Stomach (tissue), 4 donors: Measurements from ENCODE around the gene SCCPDH.

ENCODE experiments used
- POLR2A ChIP-seq, 4 donors: fragments of 450-650 bp; IDR thresholded peaks; one replicate each; pipeline ENCODE4 v1.6.1; 2016; ENCODE audit warnings: antibody characterized with exemption in 4 of 4, control low read depth in 2 of 4, mild to moderate bottlenecking in 1 of 4, moderate library complexity in 1 of 4
- TF ChIP-seq, protein P1 (sequence below), 7 experiments: fragments of 450-650 bp in 4 of 7; fragments of 200-600 bp in 3 of 7; sonication (generic) in 3 of 7; IDR thresholded peaks; one replicate each; pipeline ENCODE4 v1.5.1; 2016 to 2019; ENCODE audit warnings: antibody characterized with exemption in 7 of 7, control low read depth in 2 of 7, mild to moderate bottlenecking in 1 of 7

DNA sequence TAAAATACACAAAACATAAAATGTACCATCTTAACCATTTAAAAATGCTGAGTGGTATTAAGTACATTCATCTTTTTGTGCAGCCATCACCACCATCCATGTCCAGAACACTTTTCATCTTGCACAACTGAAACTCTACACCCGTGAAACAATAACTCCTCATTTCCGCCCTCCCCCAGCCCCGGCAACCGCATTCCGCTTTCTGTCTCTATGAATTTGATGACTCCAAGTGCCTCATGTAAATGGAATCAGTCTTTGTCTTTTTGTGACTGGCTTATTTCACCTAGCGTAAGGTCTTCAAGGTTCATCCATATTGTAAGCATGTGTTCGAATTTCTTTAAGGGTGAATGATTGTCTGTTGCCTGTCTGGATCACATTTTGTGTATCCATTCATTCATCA is 37.2 kb downstream of the SCCPDH start:
- TF ChIP-seq, protein P1, sequence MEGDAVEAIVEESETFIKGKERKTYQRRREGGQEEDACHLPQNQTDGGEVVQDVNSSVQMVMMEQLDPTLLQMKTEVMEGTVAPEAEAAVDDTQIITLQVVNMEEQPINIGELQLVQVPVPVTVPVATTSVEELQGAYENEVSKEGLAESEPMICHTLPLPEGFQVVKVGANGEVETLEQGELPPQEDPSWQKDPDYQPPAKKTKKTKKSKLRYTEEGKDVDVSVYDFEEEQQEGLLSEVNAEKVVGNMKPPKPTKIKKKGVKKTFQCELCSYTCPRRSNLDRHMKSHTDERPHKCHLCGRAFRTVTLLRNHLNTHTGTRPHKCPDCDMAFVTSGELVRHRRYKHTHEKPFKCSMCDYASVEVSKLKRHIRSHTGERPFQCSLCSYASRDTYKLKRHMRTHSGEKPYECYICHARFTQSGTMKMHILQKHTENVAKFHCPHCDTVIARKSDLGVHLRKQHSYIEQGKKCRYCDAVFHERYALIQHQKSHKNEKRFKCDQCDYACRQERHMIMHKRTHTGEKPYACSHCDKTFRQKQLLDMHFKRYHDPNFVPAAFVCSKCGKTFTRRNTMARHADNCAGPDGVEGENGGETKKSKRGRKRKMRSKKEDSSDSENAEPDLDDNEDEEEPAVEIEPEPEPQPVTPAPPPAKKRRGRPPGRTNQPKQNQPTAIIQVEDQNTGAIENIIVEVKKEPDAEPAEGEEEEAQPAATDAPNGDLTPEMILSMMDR (IDR thresholded peaks at IDR 0.05): no peak
- TF ChIP-seq POLR2A (IDR thresholded peaks at IDR 0.05): no peak
